A549 (cell line): ENCODE measurements around the gene SPINDOC.

Source experiments
- POLR2A ChIP-seq: IDR thresholded peaks from 2 replicates; pipeline ENCODE4 v1.6.1; 2012; ENCODE audit warnings: mild to moderate bottlenecking, low read length
- RAD21 ChIP-seq, 2 experiments: fragments of >200 bp in 1 of 2; sonication (Bioruptor Twin) in 1 of 2; formaldehyde crosslinking in 1 of 2; IDR thresholded peaks in 1 of 2; conservative IDR thresholded peaks in 1 of 2; 2 replicates in 1 of 2; 3 replicates in 1 of 2; pipeline ENCODE4 v1.6.1; 2012 to 2018; ENCODE audit warnings: inconsistent platforms in 1 of 2
- RFX5 ChIP-seq: fragments of 450-650 bp; IDR thresholded peaks from 2 replicates; pipeline ENCODE4 v1.7.1; 2014; ENCODE audit warnings: antibody characterized with exemption, mild to moderate bottlenecking, moderate library complexity
- SMC3 ChIP-seq: fragments of >200 bp; sonication (Bioruptor Twin); formaldehyde crosslinking; IDR thresholded peaks from 3 replicates; pipeline ENCODE4 v1.6.1; 2018; ENCODE audit warnings: inconsistent platforms

- TF ChIP-seq POLR2A, result no peak
- TF ChIP-seq SMC3, result no peak
- no peak for TF ChIP-seq RAD21 (conservative IDR thresholded peaks at IDR 0.05 in 1 of 2, IDR thresholded peaks at IDR 0.05 in 1 of 2)
- no peak for TF ChIP-seq RFX5
These were observed 5.4 kb downstream of the SPINDOC start for GRCh38 chr11:63818609-63819008.
